HepG2 (cell line): Measurements from ENCODE around the gene CCDC183. TPM values are rescaled to one million over a fixed set of nuclear protein-coding genes. Genes with fewer than 3 reads are reported as not detected.

Experiments
- ARID4A ChIP-seq: sonication (generic); formaldehyde crosslinking; IDR thresholded peaks from 2 replicates; pipeline ENCODE4 v1.5.0; 2020; ENCODE audit warnings: mild to moderate bottlenecking, missing genetic modification reagents, borderline replicate concordance
- EP300 ChIP-seq, 3 experiments: sonication (generic) in 1 of 3; formaldehyde crosslinking in 1 of 3; IDR thresholded peaks; 2 replicates each; pipeline versions ENCODE4 v1.5.1 to v1.6.1; 2011 to 2020; ENCODE audit warnings: low read depth in 2 of 3, low read length in 2 of 3, borderline replicate concordance in 1 of 3, improper control_type of control experiment in 1 of 3, mild to moderate bottlenecking in 1 of 3, missing genetic modification reagents in 1 of 3, moderate library complexity in 1 of 3
- GATAD2A ChIP-seq: IDR thresholded peaks from 2 replicates; pipeline ENCODE4 v1.6.1; 2016
- GTF3A ChIP-seq: sonication (generic); formaldehyde crosslinking; conservative IDR thresholded peaks from 2 replicates; pipeline ENCODE4 v1.4.0; 2020; ENCODE audit warnings: mild to moderate bottlenecking, missing genetic modification reagents
- HDAC6 ChIP-seq: fragments of 200-600 bp; sonication (generic); IDR thresholded peaks from 2 replicates; pipeline ENCODE4 v1.7.0; 2017; ENCODE audit warnings: mild to moderate bottlenecking, antibody characterized with exemption, low read length, low read depth
- HNRNPH1 ChIP-seq: fragments of 200-400 bp; formaldehyde crosslinking; optimal IDR thresholded peaks from 2 replicates; pipeline ENCODE3; 2017; ENCODE audit warnings: mild to moderate bottlenecking, low read depth, low read length
- NFYB ChIP-seq: sonication (generic); formaldehyde crosslinking; IDR thresholded peaks from 2 replicates; pipeline ENCODE4 v1.4.0; 2020; ENCODE audit warnings: missing genetic modification reagents
- NKX3-1 ChIP-seq: sonication (generic); formaldehyde crosslinking; IDR thresholded peaks from 2 replicates; pipeline ENCODE4 v1.5.0; 2020; ENCODE audit warnings: missing genetic modification reagents
- ONECUT2 ChIP-seq: sonication (generic); formaldehyde crosslinking; IDR thresholded peaks from 2 replicates; pipeline ENCODE4 v1.4.0; 2020; ENCODE audit warnings: missing genetic modification reagents
- PBX3 ChIP-seq: sonication (generic); formaldehyde crosslinking; IDR thresholded peaks from 2 replicates; pipeline ENCODE4 v1.8.1; 2023; ENCODE audit warnings: missing genetic modification reagents, inconsistent platforms, borderline replicate concordance
- PHF8 ChIP-seq: sonication (generic); formaldehyde crosslinking; IDR thresholded peaks from 2 replicates; pipeline ENCODE4 v1.5.0; 2020; ENCODE audit warnings: missing genetic modification reagents
- ZNF331 ChIP-seq: sonication (generic); formaldehyde crosslinking; IDR thresholded peaks from 2 replicates; pipeline ENCODE4 v1.4.0; 2020; ENCODE audit warnings: missing genetic modification reagents
- ZNF546 ChIP-seq: sonication (generic); formaldehyde crosslinking; conservative IDR thresholded peaks from 2 replicates; pipeline ENCODE4 v1.8.1; 2023; ENCODE audit warnings: mild to moderate bottlenecking, missing genetic modification reagents
- ZNF777 ChIP-seq: sonication (generic); formaldehyde crosslinking; IDR thresholded peaks from 2 replicates; pipeline ENCODE4 v1.4.0; 2020; ENCODE audit warnings: missing genetic modification reagents
- polyA plus RNA-seq, 8 experiments: library from polyadenylated mRNA; depleted of rRNA in 3 of 8; stranded (reverse) in 7 of 8; unstranded in 1 of 8; fragments of >200 nt; fragmentation: Illumina TruSeq in 4 of 8; extraction: Trizol in 4 of 8; gene quantifications; 2 replicates each; pipeline versions ENCODE4 v1.2.1 to v1.2.3, GENCODE V29; 2011 to 2016; ENCODE audit warnings: low read depth in 4 of 8, missing spikeins in 1 of 8, mixed read lengths in 1 of 8; ENCODE audit not compliant: insufficient read depth in 1 of 8
- total RNA-seq, 5 experiments: library from RNA; depleted of rRNA; stranded (reverse); fragments of >200 nt; fragmentation: Illumina TruSeq; extraction: Trizol; gene quantifications; 2 replicates each; pipeline ENCODE4 v1.2.3, GENCODE V29; 2016; ENCODE audit warnings: low read depth in 1 of 5
- TF ChIP-seq, protein P1 (sequence below): sonication (generic); formaldehyde crosslinking; IDR thresholded peaks from 2 replicates; pipeline ENCODE4 v1.4.0; 2020; ENCODE audit warnings: missing genetic modification reagents
- TF ChIP-seq, protein P2 (sequence below): sonication (generic); formaldehyde crosslinking; IDR thresholded peaks from 2 replicates; pipeline ENCODE4 v1.4.0; 2020; ENCODE audit warnings: missing genetic modification reagents, borderline replicate concordance

The CCDC183 gene
- total and polyA plus RNA-seq, 2 of the 13 experiments (the other 11 are each of a cell fraction or from before 2014, with no cell fraction given) = 5.0 to 66.4 TPM

DNA sequence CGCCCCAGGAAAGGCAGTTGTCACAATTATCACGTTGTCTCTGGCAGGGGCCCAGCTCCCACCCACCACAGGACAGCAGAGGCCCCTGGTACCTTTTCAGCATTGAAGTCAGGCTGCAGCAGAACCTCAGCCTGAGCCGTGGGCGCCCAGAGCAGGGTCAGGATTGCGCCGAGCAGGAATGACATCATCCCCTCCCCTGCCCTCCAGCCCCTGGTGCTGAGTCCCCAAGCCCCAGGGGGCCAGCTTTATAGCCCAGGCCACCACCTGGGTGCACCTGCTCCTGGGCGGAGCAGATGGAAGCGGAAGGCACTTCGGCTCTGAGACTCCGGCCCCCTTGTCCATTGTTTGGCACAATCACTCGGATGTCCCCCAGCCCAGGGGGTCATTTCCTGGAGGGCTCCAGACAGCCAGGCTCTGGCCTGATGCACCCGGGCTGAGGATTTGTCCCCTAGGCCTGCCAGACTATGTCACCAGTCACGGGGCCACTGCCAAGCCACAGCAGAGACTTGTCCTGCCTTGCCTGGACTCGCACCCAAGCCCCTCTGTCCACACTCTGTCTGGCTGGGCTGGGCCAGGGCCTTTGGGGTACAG, 31.7 kb upstream of the CCDC183 start, which contains the start of gene LCN15 (continued):
- TF ChIP-seq, protein P1, sequence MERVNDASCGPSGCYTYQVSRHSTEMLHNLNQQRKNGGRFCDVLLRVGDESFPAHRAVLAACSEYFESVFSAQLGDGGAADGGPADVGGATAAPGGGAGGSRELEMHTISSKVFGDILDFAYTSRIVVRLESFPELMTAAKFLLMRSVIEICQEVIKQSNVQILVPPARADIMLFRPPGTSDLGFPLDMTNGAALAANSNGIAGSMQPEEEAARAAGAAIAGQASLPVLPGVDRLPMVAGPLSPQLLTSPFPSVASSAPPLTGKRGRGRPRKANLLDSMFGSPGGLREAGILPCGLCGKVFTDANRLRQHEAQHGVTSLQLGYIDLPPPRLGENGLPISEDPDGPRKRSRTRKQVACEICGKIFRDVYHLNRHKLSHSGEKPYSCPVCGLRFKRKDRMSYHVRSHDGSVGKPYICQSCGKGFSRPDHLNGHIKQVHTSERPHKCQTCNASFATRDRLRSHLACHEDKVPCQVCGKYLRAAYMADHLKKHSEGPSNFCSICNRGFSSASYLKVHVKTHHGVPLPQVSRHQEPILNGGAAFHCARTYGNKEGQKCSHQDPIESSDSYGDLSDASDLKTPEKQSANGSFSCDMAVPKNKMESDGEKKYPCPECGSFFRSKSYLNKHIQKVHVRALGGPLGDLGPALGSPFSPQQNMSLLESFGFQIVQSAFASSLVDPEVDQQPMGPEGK (CRISPR knock-in tag) = peak; percentile 30; the same call in 1 of the 2 replicates
- no peak for TF ChIP-seq EP300 (IDR thresholded peaks at IDR 0.05; ENCODE audit: low read depth in 2 of 2, low read length in 2 of 2)
- no peak for TF ChIP-seq EP300 (CRISPR knock-in tag; IDR thresholded peaks at IDR 0.05; ENCODE audit: borderline replicate concordance)
- TF ChIP-seq GTF3A = no peak
- TF ChIP-seq ONECUT2 = no peak
- TF ChIP-seq HDAC6 = no peak
- TF ChIP-seq, protein P2, sequence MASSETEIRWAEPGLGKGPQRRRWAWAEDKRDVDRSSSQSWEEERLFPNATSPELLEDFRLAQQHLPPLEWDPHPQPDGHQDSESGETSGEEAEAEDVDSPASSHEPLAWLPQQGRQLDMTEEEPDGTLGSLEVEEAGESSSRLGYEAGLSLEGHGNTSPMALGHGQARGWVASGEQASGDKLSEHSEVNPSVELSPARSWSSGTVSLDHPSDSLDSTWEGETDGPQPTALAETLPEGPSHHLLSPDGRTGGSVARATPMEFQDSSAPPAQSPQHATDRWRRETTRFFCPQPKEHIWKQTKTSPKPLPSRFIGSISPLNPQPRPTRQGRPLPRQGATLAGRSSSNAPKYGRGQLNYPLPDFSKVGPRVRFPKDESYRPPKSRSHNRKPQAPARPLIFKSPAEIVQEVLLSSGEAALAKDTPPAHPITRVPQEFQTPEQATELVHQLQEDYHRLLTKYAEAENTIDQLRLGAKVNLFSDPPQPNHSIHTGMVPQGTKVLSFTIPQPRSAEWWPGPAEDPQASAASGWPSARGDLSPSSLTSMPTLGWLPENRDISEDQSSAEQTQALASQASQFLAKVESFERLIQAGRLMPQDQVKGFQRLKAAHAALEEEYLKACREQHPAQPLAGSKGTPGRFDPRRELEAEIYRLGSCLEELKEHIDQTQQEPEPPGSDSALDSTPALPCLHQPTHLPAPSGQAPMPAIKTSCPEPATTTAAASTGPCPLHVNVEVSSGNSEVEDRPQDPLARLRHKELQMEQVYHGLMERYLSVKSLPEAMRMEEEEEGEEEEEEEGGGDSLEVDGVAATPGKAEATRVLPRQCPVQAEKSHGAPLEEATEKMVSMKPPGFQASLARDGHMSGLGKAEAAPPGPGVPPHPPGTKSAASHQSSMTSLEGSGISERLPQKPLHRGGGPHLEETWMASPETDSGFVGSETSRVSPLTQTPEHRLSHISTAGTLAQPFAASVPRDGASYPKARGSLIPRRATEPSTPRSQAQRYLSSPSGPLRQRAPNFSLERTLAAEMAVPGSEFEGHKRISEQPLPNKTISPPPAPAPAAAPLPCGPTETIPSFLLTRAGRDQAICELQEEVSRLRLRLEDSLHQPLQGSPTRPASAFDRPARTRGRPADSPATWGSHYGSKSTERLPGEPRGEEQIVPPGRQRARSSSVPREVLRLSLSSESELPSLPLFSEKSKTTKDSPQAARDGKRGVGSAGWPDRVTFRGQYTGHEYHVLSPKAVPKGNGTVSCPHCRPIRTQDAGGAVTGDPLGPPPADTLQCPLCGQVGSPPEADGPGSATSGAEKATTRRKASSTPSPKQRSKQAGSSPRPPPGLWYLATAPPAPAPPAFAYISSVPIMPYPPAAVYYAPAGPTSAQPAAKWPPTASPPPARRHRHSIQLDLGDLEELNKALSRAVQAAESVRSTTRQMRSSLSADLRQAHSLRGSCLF (CRISPR knock-in tag) = no peak
- TF ChIP-seq GATAD2A (CRISPR knock-in tag) = no peak
- TF ChIP-seq HNRNPH1 = no peak
- no peak for TF ChIP-seq ZNF331 (CRISPR knock-in tag)
- 0 out of 2 replicates have a peak, but pooled peaks have one; percentile 13 for TF ChIP-seq PHF8 (CRISPR knock-in tag)
- no peak for TF ChIP-seq ZNF546
- no peak for TF ChIP-seq ZNF777 (CRISPR knock-in tag)
- no peak for TF ChIP-seq NKX3-1 (CRISPR knock-in tag)
- 0 out of 2 replicates have a peak, but pooled peaks have one; percentile 12 for TF ChIP-seq ARID4A (CRISPR knock-in tag)
- no peak for TF ChIP-seq PBX3 (CRISPR knock-in tag)
- no peak for TF ChIP-seq NFYB (CRISPR knock-in tag)
